ENCODE results near the gene PRKN.

Gene PRKN

GRCh38 chr6:162727322-162728182 is at the start of gene PRKN, which contains the start of gene PACRG:
Gene PRKN, minus strand, starts transcription at chr6:162727766.
Gene PACRG, plus strand, starts transcription at chr6:162727974.
- peak; percentile 94 for DNase-seq (ENCODE audit: low read depth)

DNA sequence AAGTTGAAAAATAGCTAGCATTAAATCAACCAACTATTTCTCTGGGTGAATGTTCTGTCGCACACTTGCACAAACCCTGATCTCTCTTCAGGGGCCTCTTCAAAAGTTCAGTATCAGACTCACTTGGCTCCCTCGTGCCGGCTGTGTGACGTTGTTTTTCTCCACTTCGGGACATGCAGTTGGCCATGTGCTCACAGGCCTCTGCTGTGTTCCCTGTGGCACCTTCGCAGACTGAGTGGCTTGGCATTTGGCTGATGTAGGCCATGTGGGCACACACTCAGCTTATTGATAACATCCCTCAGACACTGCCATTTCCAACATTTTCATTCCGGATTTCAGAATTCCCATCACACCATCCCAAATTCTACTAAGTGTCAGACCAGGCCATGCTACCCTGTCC is 49.5 kb upstream of the PRKN start:
- DNase-seq (ENCODE audit: low read depth) = no peak

- DNase-seq (ENCODE audit: low read depth) = no peak
Observed at GRCh38 chr6:162773996-162774395, 46.4 kb upstream of the PRKN start.

GRCh38 chr6:162772466-162772865 is 44.9 kb upstream of the PRKN start:
- no peak for DNase-seq (ENCODE audit: low read depth)

- DNase-seq (ENCODE audit: low read depth) = no peak
Observed at GRCh38 chr6:162770955-162771354, 43.4 kb upstream of the PRKN start.

DNA sequence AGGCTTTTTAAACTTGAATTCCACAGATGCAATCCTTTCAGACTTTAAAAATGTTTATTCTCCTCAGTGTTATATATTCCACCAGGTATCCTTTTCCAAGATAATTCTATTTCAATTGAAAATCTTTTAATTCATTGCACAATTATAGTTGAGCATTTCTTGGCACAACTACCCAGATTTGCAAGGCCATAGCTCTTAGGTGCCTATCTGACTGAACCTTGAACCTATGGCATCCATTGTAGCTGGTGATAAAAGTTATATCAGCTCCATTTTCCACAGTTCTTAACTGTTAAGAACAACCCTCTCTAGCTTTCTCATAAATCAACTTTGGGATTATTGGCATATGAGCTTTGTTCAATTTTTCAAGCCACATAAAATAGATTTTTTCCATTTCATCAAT is 42.6 kb upstream of the PRKN start:
- no peak for DNase-seq (ENCODE audit: low read depth)

GRCh38 chr6:162753775-162754174 is 26.2 kb upstream of the PRKN start:
- DNase-seq (ENCODE audit: low read depth) = no peak

- no peak for DNase-seq (ENCODE audit: low read depth)
Observed at GRCh38 chr6:162751211-162751859, 23.8 kb upstream of the PRKN start.

DNA sequence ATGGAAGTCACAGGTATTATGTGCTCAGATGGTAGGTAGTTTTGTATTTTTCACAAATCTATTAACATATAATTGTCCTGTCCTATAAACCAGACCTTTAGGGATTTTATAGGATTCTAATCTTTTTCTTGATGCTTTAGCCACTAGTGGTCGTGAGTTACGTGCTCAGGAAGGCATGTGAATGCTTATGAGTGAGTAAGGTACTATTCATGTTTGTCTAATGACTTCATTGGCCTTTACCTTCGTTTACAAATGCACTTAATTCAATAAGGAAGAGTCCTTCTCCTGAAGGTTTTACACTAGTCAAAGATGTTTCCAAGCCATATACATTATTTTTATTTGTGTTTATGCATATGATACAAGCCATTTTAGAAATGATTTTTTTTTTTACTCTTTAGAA is 23.2 kb upstream of the PRKN start:
- no peak for DNase-seq (ENCODE audit: low read depth)

- no peak for DNase-seq (ENCODE audit: low read depth)
Observed at GRCh38 chr6:162736961-162737360, 9.4 kb upstream of the PRKN start.

- DNase-seq (ENCODE audit: low read depth) = no peak
Observed at GRCh38 chr6:162733489-162733888, 5.9 kb upstream of the PRKN start.

DNA sequence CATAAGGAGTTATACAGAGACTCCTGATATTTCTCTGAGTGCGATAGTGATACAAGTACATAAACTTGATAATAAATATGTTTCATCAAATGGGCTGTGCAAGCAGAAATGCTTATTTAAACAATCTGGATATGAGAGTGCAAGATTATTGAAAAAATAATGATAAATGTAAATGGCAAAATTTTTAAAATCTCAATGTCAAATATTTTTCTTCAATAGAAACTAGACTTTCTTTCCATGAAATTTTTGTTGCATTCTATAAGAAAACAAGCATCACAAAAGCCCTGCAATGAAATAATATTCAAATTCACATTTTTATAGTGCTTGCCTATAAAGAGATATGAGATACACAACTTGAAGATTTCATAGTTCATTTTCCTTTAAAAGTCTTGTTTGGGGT is 2.9 kb upstream of the PRKN start:
- DNase-seq (ENCODE audit: low read depth) = no peak

GRCh38 chr6:162728706-162729105 is 1.1 kb upstream of the PRKN start:
- DNase-seq (ENCODE audit: low read depth) = no peak

DNA sequence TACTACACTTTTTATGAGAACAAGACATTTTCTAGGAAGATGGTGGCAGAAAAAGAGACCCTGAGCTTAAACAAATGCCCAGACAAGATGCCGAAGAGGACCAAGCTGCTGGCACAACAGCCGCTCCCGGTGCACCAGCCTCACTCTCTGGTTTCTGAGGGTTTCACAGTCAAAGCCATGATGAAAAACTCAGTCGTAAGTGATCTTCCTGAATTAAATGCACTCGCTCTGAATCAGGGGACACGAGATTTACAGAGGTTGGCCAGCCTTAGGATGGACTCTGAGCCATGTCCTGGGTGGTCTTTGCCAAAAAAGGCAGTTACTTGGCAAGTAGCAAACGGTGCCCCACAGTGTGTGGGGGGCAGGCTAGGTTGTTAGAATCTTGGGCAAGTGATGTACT is 631 bp upstream of the PRKN start:
- no peak for DNase-seq (ENCODE audit: low read depth)

- DNase-seq (ENCODE audit: low read depth) = no peak
Observed at GRCh38 chr6:162726947-162727321, 632 bp downstream of the PRKN start.

DNA sequence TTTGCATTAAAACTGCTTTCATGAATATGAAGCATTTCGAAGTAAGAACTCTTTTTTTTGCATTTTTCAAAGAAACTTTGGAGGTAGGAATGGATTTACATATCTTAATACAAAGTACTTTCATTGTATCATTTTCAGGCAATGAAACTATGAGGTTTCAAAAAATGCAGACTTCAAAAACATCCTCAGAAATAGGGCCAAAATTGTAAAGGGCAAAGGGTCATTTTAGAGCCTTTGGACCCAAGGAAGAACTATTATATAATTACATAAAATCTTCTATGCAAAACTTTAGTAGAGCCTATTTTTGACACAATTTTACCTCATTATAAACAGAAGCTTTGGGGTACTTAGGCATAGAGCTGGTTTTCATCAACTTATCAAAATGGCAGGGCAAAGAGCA is 4.9 kb downstream of the PRKN start:
- DNase-seq (ENCODE audit: low read depth) = no peak

DNA sequence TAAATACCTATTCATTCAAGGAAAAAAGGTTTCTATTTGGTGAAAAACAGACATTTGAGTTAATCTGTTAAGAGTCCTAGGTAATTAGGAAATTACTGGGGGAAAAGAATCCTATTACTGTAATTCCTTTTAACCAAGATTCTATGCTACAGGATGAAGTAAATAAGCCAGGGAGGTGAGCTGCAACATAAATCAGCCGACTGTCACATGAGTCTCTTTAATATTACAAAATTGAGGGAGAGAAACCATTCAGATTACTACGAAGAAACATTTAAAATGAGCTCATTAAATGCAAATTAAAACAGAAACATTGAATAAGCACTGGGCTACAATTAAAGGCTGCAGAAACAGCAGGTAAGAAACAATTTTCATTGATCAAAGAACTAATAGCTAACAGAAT is 5.3 kb downstream of the PRKN start:
- DNase-seq (ENCODE audit: low read depth) = no peak

- DNase-seq (ENCODE audit: low read depth) = no peak
Observed at GRCh38 chr6:162721404-162721687, 6.2 kb downstream of the PRKN start.

GRCh38 chr6:162719528-162719927 is 8.0 kb downstream of the PRKN start:
- DNase-seq (ENCODE audit: low read depth) = no peak

GRCh38 chr6:162715601-162716000 is 12.0 kb downstream of the PRKN start:
- no peak for DNase-seq (ENCODE audit: low read depth)

GRCh38 chr6:162713974-162714780 is 13.4 kb downstream of the PRKN start:
- no peak for DNase-seq (ENCODE audit: low read depth)

GRCh38 chr6:162712694-162713093 is 14.9 kb downstream of the PRKN start:
- DNase-seq (ENCODE audit: low read depth) = no peak

GRCh38 chr6:162711376-162711775 is 16.2 kb downstream of the PRKN start:
- DNase-seq (ENCODE audit: low read depth) = no peak

Data from stimulated activated CD8-positive, alpha-beta memory T cell treated with anti-CD3 and anti-CD28 coated beads, Interleukin-12 subunit alpha, Interleukin-12 subunit beta, amount 100 ng/mL, for 4 hours (primary cell).